ENCODE results near the gene KRT74.

GRCh38 chr12:52515927-52516831 is 57.5 kb downstream of the KRT74 start:
- no peak for TF ChIP-seq CTCF (IDR thresholded peaks at IDR 0.05; ENCODE audit: borderline replicate concordance, extremely low read depth, low read length, poor library complexity, severe bottlenecking)
- no peak for TF ChIP-seq EZH2 (IDR thresholded peaks at IDR 0.05; ENCODE audit: borderline replicate concordance, low read depth, low read length, severe bottlenecking)
